ENCODE results near the gene NONO.
"Not testable (repeated sequence)": the region's sequence is repeated elsewhere in the genome, so short reads cannot be mapped to it uniquely, and the experiment has no call there.

NONO gene

GRCh38 chrX:71269801-71270395, 13.5 kb upstream of the NONO start:
- no peak overlapping the region for H2BK15ac ChIP-seq (ENCODE audit: low read length)
- H3K9ac ChIP-seq (ENCODE audit: low read depth, low read length, poor library complexity): no peak overlapping the region
- no peaks in the 10 kb centered on the region for H3K36me3 ChIP-seq (replicated peaks in 1 of 2; ENCODE audit: control insufficient read depth in 2 of 2, insufficient read depth in 2 of 2, low read length in 2 of 2)
- H2BK12ac ChIP-seq (ENCODE audit: low read length): no peak overlapping the region
- H3K27ac ChIP-seq (replicated peaks; ENCODE audit: low read length): no peak overlapping the region
- H3K4ac ChIP-seq (ENCODE audit: low read length): no peak overlapping the region
- no peaks in the 10 kb centered on the region for H3K79me1 ChIP-seq (ENCODE audit: low read depth, low read length)
- H2AK5ac ChIP-seq (ENCODE audit: low read depth, low read length): no peak overlapping the region
- H3K14ac ChIP-seq (ENCODE audit: low read length): no peak overlapping the region
- H3K23ac ChIP-seq (ENCODE audit: low read depth, low read length, poor library complexity): no peak overlapping the region
- no peak for DNase-seq (ENCODE audit: low spot score)
- no peaks in the 10 kb centered on the region for H3K9me3 ChIP-seq (replicated peaks in 1 of 2; ENCODE audit: control insufficient read depth in 2 of 2, insufficient read depth in 1 of 2, low read depth in 1 of 2, low read length in 2 of 2)
- H3K4me2 ChIP-seq (ENCODE audit: insufficient read depth, low read length, poor library complexity, severe bottlenecking): no peak overlapping the region
- H3K18ac ChIP-seq (ENCODE audit: low read length): no peak overlapping the region
- H3K27me3 ChIP-seq (ENCODE audit: control insufficient read depth in 3 of 3, insufficient read depth in 3 of 3, low read depth in 1 of 3, low read length in 3 of 3): no peaks in the 10 kb centered on the region
- no peak overlapping the region for H2BK120ac ChIP-seq (ENCODE audit: low read depth, low read length)
- H2AFZ ChIP-seq (ENCODE audit: low read length): no peak overlapping the region
- no peaks in the 10 kb centered on the region for H3K4me1 ChIP-seq (ENCODE audit: control insufficient read depth in 2 of 2, insufficient read depth in 1 of 2, low read depth in 1 of 2, low read length in 2 of 2)
- no peak overlapping the region for H3K4me3 ChIP-seq (ENCODE audit: low read length in 2 of 2)
- no peak overlapping the region for H4K8ac ChIP-seq (ENCODE audit: low read depth, low read length)
- no peak overlapping the region for H4K91ac ChIP-seq (ENCODE audit: low read depth, low read length, poor library complexity)
- no peak overlapping the region for H2BK5ac ChIP-seq (ENCODE audit: low read length)
- no CpG with 5 or more reads among the region's 19 CpGs for WGBS, 2 donors (ENCODE audit: extremely low coverage in 2 of 2, insufficient read length in 2 of 2, insufficient replicate concordance in 1 of 2)

- not testable (repeated sequence) for H2BK5ac ChIP-seq (ENCODE audit: low read length); H3K4me2 ChIP-seq (ENCODE audit: insufficient read depth, low read length, poor library complexity, severe bottlenecking)
These were observed 11.1 kb upstream of the NONO start for GRCh38 chrX:71272313-71272712.

GRCh38 chrX:71281300-71281699, 2.1 kb upstream of the NONO start:
- H3K36me3 ChIP-seq (replicated peaks in 1 of 2; ENCODE audit: control insufficient read depth in 2 of 2, insufficient read depth in 2 of 2, low read length in 2 of 2): peaks cover 0 to 20% of the 10 kb centered on the region in 2 donors
- DNase-seq (ENCODE audit: low spot score); H3K4me2 ChIP-seq (ENCODE audit: insufficient read depth, low read length, poor library complexity, severe bottlenecking); H2BK15ac ChIP-seq (ENCODE audit: low read length); H3K79me1 ChIP-seq (ENCODE audit: low read depth, low read length); H4K8ac ChIP-seq (ENCODE audit: low read depth, low read length); H4K91ac ChIP-seq (ENCODE audit: low read depth, low read length, poor library complexity); H3K4me3 ChIP-seq (ENCODE audit: low read length in 2 of 2); H2BK5ac ChIP-seq (ENCODE audit: low read length); H3K4ac ChIP-seq (ENCODE audit: low read length); H3K14ac ChIP-seq (ENCODE audit: low read length); H2AFZ ChIP-seq (ENCODE audit: low read length); H2BK120ac ChIP-seq (ENCODE audit: low read depth, low read length); H3K27me3 ChIP-seq (ENCODE audit: control insufficient read depth in 3 of 3, insufficient read depth in 3 of 3, low read depth in 1 of 3, low read length in 3 of 3); H3K27ac ChIP-seq (replicated peaks; ENCODE audit: low read length); H3K9ac ChIP-seq (ENCODE audit: low read depth, low read length, poor library complexity); H3K9me3 ChIP-seq (replicated peaks in 1 of 2; ENCODE audit: control insufficient read depth in 2 of 2, insufficient read depth in 1 of 2, low read depth in 1 of 2, low read length in 2 of 2); H3K18ac ChIP-seq (ENCODE audit: low read length); H2BK12ac ChIP-seq (ENCODE audit: low read length); H3K4me1 ChIP-seq (ENCODE audit: control insufficient read depth in 2 of 2, insufficient read depth in 1 of 2, low read depth in 1 of 2, low read length in 2 of 2); H3K23ac ChIP-seq (ENCODE audit: low read depth, low read length, poor library complexity); H2AK5ac ChIP-seq (ENCODE audit: low read depth, low read length): not testable (repeated sequence)
- no CpG with 5 or more reads among the region's 11 CpGs for WGBS, 2 donors (ENCODE audit: extremely low coverage in 2 of 2, insufficient read length in 2 of 2, insufficient replicate concordance in 1 of 2)

More at GRCh38 chrX:71272313-71272712, 11.1 kb upstream of the NONO start:
- not testable (repeated sequence) for H3K4me1 ChIP-seq (ENCODE audit: control insufficient read depth in 2 of 2, insufficient read depth in 1 of 2, low read depth in 1 of 2, low read length in 2 of 2); DNase-seq (ENCODE audit: low spot score); H2AFZ ChIP-seq (ENCODE audit: low read length); H3K27me3 ChIP-seq (ENCODE audit: control insufficient read depth in 3 of 3, insufficient read depth in 3 of 3, low read depth in 1 of 3, low read length in 3 of 3); H3K79me1 ChIP-seq (ENCODE audit: low read depth, low read length); H2BK15ac ChIP-seq (ENCODE audit: low read length); H2BK12ac ChIP-seq (ENCODE audit: low read length); H3K18ac ChIP-seq (ENCODE audit: low read length); H3K4me3 ChIP-seq (ENCODE audit: low read length in 2 of 2); H3K14ac ChIP-seq (ENCODE audit: low read length); H2AK5ac ChIP-seq (ENCODE audit: low read depth, low read length); H3K27ac ChIP-seq (replicated peaks; ENCODE audit: low read length); H3K9me3 ChIP-seq (replicated peaks in 1 of 2; ENCODE audit: control insufficient read depth in 2 of 2, insufficient read depth in 1 of 2, low read depth in 1 of 2, low read length in 2 of 2); H4K91ac ChIP-seq (ENCODE audit: low read depth, low read length, poor library complexity); H3K4ac ChIP-seq (ENCODE audit: low read length); H4K8ac ChIP-seq (ENCODE audit: low read depth, low read length); H2BK120ac ChIP-seq (ENCODE audit: low read depth, low read length); H3K23ac ChIP-seq (ENCODE audit: low read depth, low read length, poor library complexity); H3K9ac ChIP-seq (ENCODE audit: low read depth, low read length, poor library complexity); H3K36me3 ChIP-seq (replicated peaks in 1 of 2; ENCODE audit: control insufficient read depth in 2 of 2, insufficient read depth in 2 of 2, low read length in 2 of 2)
- no CpG with 5 or more reads among the region's 2 CpGs for WGBS, 2 donors (ENCODE audit: extremely low coverage in 2 of 2, insufficient read length in 2 of 2, insufficient replicate concordance in 1 of 2)

GRCh38 chrX:71282514-71283402, 677 bp upstream of the NONO start:
- H3K14ac ChIP-seq (ENCODE audit: low read length): no peak overlapping the region
- no CpG with 5 or more reads among the region's 16 CpGs for WGBS, 2 donors (ENCODE audit: extremely low coverage in 2 of 2, insufficient read length in 2 of 2, insufficient replicate concordance in 1 of 2)
- DNase-seq (ENCODE audit: low spot score): peak; percentile 6
- peak overlapping the region; percentile 25 for H3K4me2 ChIP-seq (ENCODE audit: insufficient read depth, low read length, poor library complexity, severe bottlenecking)
- no peak overlapping the region for H3K9ac ChIP-seq (ENCODE audit: low read depth, low read length, poor library complexity)
- no peak overlapping the region for H2BK5ac ChIP-seq (ENCODE audit: low read length)
- H2BK15ac ChIP-seq (ENCODE audit: low read length): no peak overlapping the region
- H2BK12ac ChIP-seq (ENCODE audit: low read length): no peak overlapping the region
- peaks cover 4 to 7% of the 10 kb centered on the region in 2 donors for H3K4me1 ChIP-seq (ENCODE audit: control insufficient read depth in 2 of 2, insufficient read depth in 1 of 2, low read depth in 1 of 2, low read length in 2 of 2)
- no peaks in the 10 kb centered on the region for H3K27me3 ChIP-seq (ENCODE audit: control insufficient read depth in 3 of 3, insufficient read depth in 3 of 3, low read depth in 1 of 3, low read length in 3 of 3)
- no peak overlapping the region for H2BK120ac ChIP-seq (ENCODE audit: low read depth, low read length)
- no peak overlapping the region for H4K91ac ChIP-seq (ENCODE audit: low read depth, low read length, poor library complexity)
- H2AFZ ChIP-seq (ENCODE audit: low read length): peak overlapping the region; percentile 36
- no peak overlapping the region for H3K23ac ChIP-seq (ENCODE audit: low read depth, low read length, poor library complexity)
- peak overlapping the region; percentile 71 for H3K18ac ChIP-seq (ENCODE audit: low read length)
- no peak overlapping the region for H3K4ac ChIP-seq (ENCODE audit: low read length)
- H3K27ac ChIP-seq (replicated peaks; ENCODE audit: low read length): peak overlapping the region; percentile 96
- no peaks in the 10 kb centered on the region for H3K79me1 ChIP-seq (ENCODE audit: low read depth, low read length)
- peaks cover 0 to 34% of the 10 kb centered on the region in 2 donors for H3K36me3 ChIP-seq (replicated peaks in 1 of 2; ENCODE audit: control insufficient read depth in 2 of 2, insufficient read depth in 2 of 2, low read length in 2 of 2)
- no peak overlapping the region for H2AK5ac ChIP-seq (ENCODE audit: low read depth, low read length)
- H4K8ac ChIP-seq (ENCODE audit: low read depth, low read length): no peak overlapping the region
- no peaks in the 10 kb centered on the region for H3K9me3 ChIP-seq (replicated peaks in 1 of 2; ENCODE audit: control insufficient read depth in 2 of 2, insufficient read depth in 1 of 2, low read depth in 1 of 2, low read length in 2 of 2)
- H3K4me3 ChIP-seq (ENCODE audit: low read length in 2 of 2): peak overlapping the region in 1 of 2 donors; percentile 41
